Immature natural killer cell (primary cell): ENCODE data around the gene CNPY2. TPM values are rescaled to one million over a fixed set of nuclear protein-coding genes. Genes with fewer than 3 reads are reported as not detected.
"Not testable (repeated sequence)": the region's sequence is repeated elsewhere in the genome, so short reads cannot be mapped to it uniquely, and the experiment has no call there.

Experiments used
- DNase-seq, 3 donors: peaks; one replicate each; pipeline ENCODE4 v3.0.0; 2022; ENCODE audit warnings: mixed read lengths in 1 of 3
- H3K27ac Mint-ChIP-seq, 6 donors: one replicate each; pipeline ENCODE4 v1.8.0; 2020; ENCODE audit warnings: mixed read lengths in 6 of 6, mild to moderate bottlenecking in 5 of 6, inconsistent platforms in 4 of 6, moderate library complexity in 3 of 6
- H3K27me3 Mint-ChIP-seq, 3 donors: one replicate each; pipeline ENCODE4 v1.8.0; 2020 to 2021; ENCODE audit warnings: low read depth in 3 of 3, mild to moderate bottlenecking in 3 of 3, mixed read lengths in 3 of 3, moderate library complexity in 3 of 3, inconsistent platforms in 1 of 3
- H3K36me3 Mint-ChIP-seq, 3 donors: one replicate each; pipeline ENCODE4 v1.8.0; 2020; ENCODE audit warnings: mixed read lengths in 3 of 3, inconsistent platforms in 2 of 3, mild to moderate bottlenecking in 2 of 3
- H3K4me1 Mint-ChIP-seq, 2 donors: one replicate each; pipeline ENCODE4 v1.8.0; 2020; ENCODE audit warnings: inconsistent platforms in 2 of 2, mild to moderate bottlenecking in 2 of 2, mixed read lengths in 2 of 2, moderate library complexity in 1 of 2
- H3K4me3 Mint-ChIP-seq, 5 donors: one replicate each; pipeline ENCODE4 v1.8.0; 2020; ENCODE audit warnings: mild to moderate bottlenecking in 5 of 5, mixed read lengths in 5 of 5, inconsistent platforms in 3 of 5, moderate library complexity in 3 of 5
- H3K9me3 Mint-ChIP-seq, 6 donors: one replicate each; pipeline ENCODE4 v1.8.0; 2020; ENCODE audit warnings: mild to moderate bottlenecking in 6 of 6, mixed read lengths in 6 of 6, inconsistent platforms in 4 of 6, moderate library complexity in 3 of 6
- polyA plus RNA-seq, 3 donors: library from polyadenylated mRNA; unstranded; fragments of 300-500 nt; fragmentation: Illumina TruSeq; gene quantifications; one replicate each; pipeline ENCODE4 v1.2.3, GENCODE V29; 2021

The CNPY2 gene
- polyA plus RNA-seq, 3 donors from 2014 or later: 201 to 232 (median 228) TPM

DNA sequence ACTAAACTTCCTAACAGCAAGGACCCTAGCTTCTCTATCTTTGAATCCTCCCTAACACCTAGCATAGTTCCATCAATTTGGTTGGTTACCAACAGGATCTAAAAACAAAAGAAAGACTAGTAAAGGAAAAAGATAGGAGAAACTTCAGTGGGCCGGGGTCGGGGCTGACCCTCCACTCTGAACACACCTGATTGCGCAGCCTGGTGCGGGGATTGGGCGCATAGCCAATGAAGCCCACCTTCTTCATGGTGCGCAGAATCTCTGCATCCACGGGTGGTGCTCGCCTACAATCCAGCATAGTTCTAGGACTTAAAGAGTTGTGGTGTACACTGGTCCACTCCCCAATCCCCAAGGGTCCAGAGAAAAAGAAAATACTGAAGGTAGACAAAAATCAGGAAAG, 10.3 kb upstream of the CNPY2 start:
- H3K36me3 Mint-ChIP-seq: peaks cover 30 to 52% (median 34%) of the 10 kb centered on the region in 3 donors
- no peak overlapping the region for H3K27ac Mint-ChIP-seq
- no peak overlapping the region for H3K4me3 Mint-ChIP-seq
- no peaks in the 10 kb centered on the region for H3K4me1 Mint-ChIP-seq
- H3K27me3 Mint-ChIP-seq: peaks cover 0 to 2% (median 0%) of the 10 kb centered on the region in 3 donors
- H3K9me3 Mint-ChIP-seq: no peaks in the 10 kb centered on the region
- no peak for DNase-seq

DNA sequence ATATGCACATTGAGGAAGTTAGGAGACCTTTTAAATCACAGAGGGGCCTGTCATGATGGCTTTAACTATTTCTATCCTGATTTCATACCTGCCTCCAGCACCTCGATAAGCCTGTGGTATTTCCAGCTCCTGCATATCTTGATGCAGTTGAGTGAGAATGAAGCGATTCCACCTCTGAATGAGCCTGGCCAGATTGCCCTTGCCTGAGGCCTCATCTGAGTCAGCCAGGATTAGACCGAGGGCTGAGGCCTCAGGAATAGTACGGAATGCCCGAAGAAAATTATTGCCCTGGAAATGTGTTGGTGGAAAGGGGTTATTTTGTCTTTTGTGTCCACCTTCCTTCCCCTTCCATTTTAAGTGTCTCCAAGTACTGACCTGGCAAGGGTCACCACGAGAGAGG, 8.4 kb upstream of the CNPY2 start:
- Mint-ChIP-seq H3K4me3 (no peak overlapping the region), H3K36me3 (peaks cover 34 to 59% (median 37%) of the 10 kb centered on the region in 3 donors), H3K9me3 (no peaks in the 10 kb centered on the region), H3K4me1 (no peaks in the 10 kb centered on the region), H3K27me3 (peaks cover 0 to 2% (median 0%) of the 10 kb centered on the region in 3 donors), H3K27ac (no peak overlapping the region)
- no peak for DNase-seq

- H3K27me3 Mint-ChIP-seq, DNase-seq, H3K4me1 Mint-ChIP-seq, H3K27ac Mint-ChIP-seq, H3K4me3 Mint-ChIP-seq, H3K9me3 Mint-ChIP-seq: not testable (repeated sequence)
- peaks cover 26 to 51% (median 27%) of the 10 kb centered on the region in 3 donors for H3K36me3 Mint-ChIP-seq
These were observed 5.8 kb upstream of the CNPY2 start for GRCh38 chr12:56321610-56322009.

DNA sequence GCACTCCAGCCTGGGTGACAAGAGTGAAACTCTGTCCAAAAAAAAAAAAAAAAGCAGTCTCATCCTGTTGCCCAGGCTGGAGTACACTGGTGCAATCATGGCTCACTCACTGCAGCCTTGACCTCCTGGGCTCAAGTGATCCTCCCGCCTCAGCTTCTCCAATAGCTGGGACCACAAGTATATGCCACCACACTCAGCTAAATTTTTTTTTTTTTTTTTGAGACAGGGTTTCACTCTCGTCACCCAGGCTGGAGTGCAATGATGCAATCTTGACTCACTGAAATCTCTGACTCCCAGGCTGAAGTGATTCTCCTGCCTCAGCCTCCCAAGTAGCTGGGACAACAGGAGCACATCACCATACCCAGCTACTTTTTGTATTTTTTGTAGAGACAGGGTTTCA, 5.2 kb upstream of the CNPY2 start:
- no peak overlapping the region for H3K4me3 Mint-ChIP-seq
- no peaks in the 10 kb centered on the region for H3K9me3 Mint-ChIP-seq
- H3K36me3 Mint-ChIP-seq: peaks cover 23 to 46% (median 26%) of the 10 kb centered on the region in 3 donors
- peaks cover 5 to 6% of the 10 kb centered on the region in 2 donors for H3K4me1 Mint-ChIP-seq
- no peak overlapping the region for H3K27ac Mint-ChIP-seq
- no peak for DNase-seq
- no peaks in the 10 kb centered on the region for H3K27me3 Mint-ChIP-seq

GRCh38 chr12:56317675-56318074, 1.9 kb upstream of the CNPY2 start:
- Mint-ChIP-seq H3K4me3 (no peak overlapping the region), H3K36me3 (peaks cover 4 to 17% (median 8%) of the 10 kb centered on the region in 3 donors), H3K27me3 (peaks cover 0 to 4% (median 0%) of the 10 kb centered on the region in 3 donors)

GRCh38 chr12:56315249-56315621, 553 bp downstream of the CNPY2 start:
- Mint-ChIP-seq H3K4me1 (peaks cover 20 to 24% of the 10 kb centered on the region in 2 donors), H3K27ac (peak overlapping the region; percentile 96 to 99 (median 98)), H3K9me3 (no peaks in the 10 kb centered on the region), H3K27me3 (peaks cover 0 to 4% (median 0%) of the 10 kb centered on the region in 3 donors), H3K36me3 (peaks cover 3 to 10% (median 4%) of the 10 kb centered on the region in 3 donors), H3K4me3 (peak overlapping the region; percentile 97 to 98 (median 98))
- DNase-seq: no peak

More at GRCh38 chr12:56317675-56318074, 1.9 kb upstream of the CNPY2 start:
- no peak for DNase-seq
- no peaks in the 10 kb centered on the region for H3K9me3 Mint-ChIP-seq
- no peak overlapping the region for H3K27ac Mint-ChIP-seq
- H3K4me1 Mint-ChIP-seq: peaks cover 20 to 24% of the 10 kb centered on the region in 2 donors

- Mint-ChIP-seq H3K9me3 (no peaks in the 10 kb centered on the region), H3K36me3 (peaks cover 4 to 10% (median 5%) of the 10 kb centered on the region in 3 donors), H3K27ac (no peak overlapping the region), H3K4me3 (no peak overlapping the region), H3K4me1 (peaks cover 15 to 18% of the 10 kb centered on the region in 2 donors), H3K27me3 (peaks cover 0 to 4% (median 0%) of the 10 kb centered on the region in 3 donors)
- no peak for DNase-seq
These were observed 4.8 kb downstream of the CNPY2 start for GRCh38 chr12:56311003-56311402.

GRCh38 chr12:56308714-56309113, 7.1 kb downstream of the CNPY2 start:
- H3K27ac Mint-ChIP-seq: no peak overlapping the region

GRCh38 chr12:56307221-56307965, 8.4 kb downstream of the CNPY2 start:
- no peak overlapping the region for H3K27ac Mint-ChIP-seq
- H3K4me1 Mint-ChIP-seq: peaks cover under 1 to 2% of the 10 kb centered on the region in 2 donors
- H3K36me3 Mint-ChIP-seq: peaks cover 4 to 10% (median 5%) of the 10 kb centered on the region in 3 donors
- no peak for DNase-seq
- no peak overlapping the region for H3K4me3 Mint-ChIP-seq
- H3K27me3 Mint-ChIP-seq: no peaks in the 10 kb centered on the region
- no peaks in the 10 kb centered on the region for H3K9me3 Mint-ChIP-seq

More at GRCh38 chr12:56308714-56309113, 7.1 kb downstream of the CNPY2 start:
- no peak for DNase-seq
- H3K9me3 Mint-ChIP-seq: no peaks in the 10 kb centered on the region
- H3K27me3 Mint-ChIP-seq: no peaks in the 10 kb centered on the region
- peaks cover 4 to 10% (median 5%) of the 10 kb centered on the region in 3 donors for H3K36me3 Mint-ChIP-seq
- no peak overlapping the region for H3K4me3 Mint-ChIP-seq
- no peaks in the 10 kb centered on the region for H3K4me1 Mint-ChIP-seq

DNA sequence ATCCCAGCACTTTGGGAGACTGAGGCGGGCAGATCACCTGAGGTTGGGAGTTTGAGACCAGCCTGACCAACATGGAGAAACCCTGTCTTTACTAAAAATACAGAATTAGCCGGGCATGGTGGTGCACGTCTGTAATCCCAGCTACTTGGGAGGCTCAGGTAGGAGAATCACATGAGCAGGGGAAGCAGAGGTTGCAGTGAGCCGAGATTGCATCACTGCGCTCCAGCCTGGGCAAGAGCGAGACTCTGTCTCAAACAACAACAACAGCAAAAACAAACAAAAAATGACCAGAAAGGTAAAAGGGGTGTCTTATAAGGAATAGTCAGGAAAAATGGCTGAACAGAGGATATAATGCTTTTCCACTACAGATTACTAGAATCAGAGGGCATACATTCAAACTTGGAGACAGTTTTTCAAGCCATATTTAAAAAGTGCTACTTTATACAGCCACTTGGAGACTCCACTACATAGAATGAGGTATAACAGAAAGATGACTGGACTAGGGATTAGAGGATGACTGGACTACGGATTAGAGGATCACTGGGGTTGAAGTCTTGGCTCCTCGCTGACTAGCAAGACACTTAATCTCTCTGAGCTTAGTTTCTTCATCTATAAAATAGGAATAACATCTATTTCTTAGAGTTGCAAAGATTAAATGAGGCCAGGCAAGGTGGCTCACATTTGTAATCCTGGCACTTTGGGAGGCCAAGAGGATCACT, 10.8 kb downstream of the CNPY2 start:
- no peak for DNase-seq
- H3K36me3 Mint-ChIP-seq: peaks cover 3 to 8% (median 4%) of the 10 kb centered on the region in 3 donors
- H3K4me3 Mint-ChIP-seq: no peak overlapping the region
- peak overlapping the region in 1 of 6 donors; percentile 13 for H3K27ac Mint-ChIP-seq
- H3K9me3 Mint-ChIP-seq: no peaks in the 10 kb centered on the region
- H3K27me3 Mint-ChIP-seq: peaks cover 0 to 3% (median 1%) of the 10 kb centered on the region in 3 donors
- peaks cover 15 to 25% of the 10 kb centered on the region in 2 donors for H3K4me1 Mint-ChIP-seq

DNA sequence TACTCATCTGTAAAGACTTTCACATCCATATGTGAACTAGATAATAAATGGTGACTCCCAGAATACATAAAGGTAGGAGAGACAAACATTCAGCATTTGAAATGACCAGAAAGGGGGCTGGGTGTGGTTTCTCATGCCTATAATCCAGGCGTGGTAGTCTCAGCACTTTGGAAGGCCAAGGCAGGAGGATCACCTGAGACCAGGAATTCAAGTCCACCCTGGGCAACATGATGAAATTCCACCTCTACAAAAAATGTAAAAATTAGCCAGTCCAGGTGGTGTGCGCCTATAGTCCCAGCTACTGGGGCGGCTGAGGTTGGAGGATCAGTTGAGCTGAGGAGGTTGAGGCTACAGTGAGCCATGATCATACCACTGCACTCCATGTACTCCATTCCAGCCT, 11.5 kb downstream of the CNPY2 start:
- Mint-ChIP-seq H3K4me3 (no peak overlapping the region), H3K36me3 (peaks cover 0 to 6% (median 4%) of the 10 kb centered on the region in 3 donors), H3K27me3 (peaks cover 0 to 3% (median 2%) of the 10 kb centered on the region in 3 donors), H3K27ac (no peak overlapping the region), H3K9me3 (no peaks in the 10 kb centered on the region), H3K4me1 (peaks cover 21 to 32% of the 10 kb centered on the region in 2 donors)
- no peak for DNase-seq

DNA sequence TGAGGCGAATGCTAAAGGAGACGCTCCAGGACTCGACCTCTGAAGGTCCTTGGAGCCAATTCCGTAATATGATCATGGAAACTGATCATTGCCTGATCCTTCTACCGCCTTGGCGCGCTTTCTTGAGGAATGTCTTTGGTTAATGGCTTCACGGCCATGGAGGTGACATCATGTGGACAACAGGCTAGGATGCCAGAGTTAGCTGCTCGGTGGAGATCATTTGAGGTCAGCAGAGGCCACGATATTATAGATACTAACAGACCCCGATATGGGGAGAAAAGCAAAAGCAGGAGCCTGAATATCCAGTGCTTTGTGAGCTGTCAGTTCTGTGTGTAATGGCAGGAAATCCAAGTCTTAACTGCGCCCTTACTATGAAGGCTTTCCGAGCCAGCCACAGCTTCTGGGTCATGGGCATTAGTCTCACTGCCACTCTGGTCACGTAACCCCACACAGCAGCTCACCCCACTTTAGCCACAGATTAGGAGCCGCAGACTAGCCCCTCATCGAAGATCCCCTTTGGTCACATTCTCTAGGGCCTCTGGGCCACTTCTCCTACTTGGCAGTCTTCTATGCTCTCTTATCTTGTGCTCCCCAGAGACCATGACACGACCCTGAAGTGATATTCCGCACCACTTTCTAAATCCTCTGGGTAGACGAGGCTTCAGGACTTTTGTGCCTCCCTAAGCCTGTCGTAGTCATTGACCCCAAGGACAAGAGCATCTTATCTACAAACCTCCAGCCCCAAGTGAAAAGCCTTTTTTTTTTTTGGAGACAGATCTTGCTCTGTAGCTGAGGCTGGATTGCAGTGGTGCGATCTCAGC, 14.9 kb downstream of the CNPY2 start:
- no peak for DNase-seq
- Mint-ChIP-seq H3K27ac (peak overlapping the region; percentile 98 to 99 (median 98)), H3K27me3 (peaks cover 0 to 3% (median 2%) of the 10 kb centered on the region in 3 donors), H3K4me1 (peaks cover 48 to 65% of the 10 kb centered on the region in 2 donors), H3K9me3 (no peaks in the 10 kb centered on the region), H3K4me3 (peak overlapping the region; percentile 94 to 96 (median 94)), H3K36me3 (no peaks in the 10 kb centered on the region)

- peaks cover 48 to 65% of the 10 kb centered on the region in 2 donors for H3K4me1 Mint-ChIP-seq
- peak within 1 kb of the TSS; percentile 94 to 96 (median 94) for H3K4me3 Mint-ChIP-seq
These were observed 15.7 kb downstream of the CNPY2 start, which contains the start of gene CS for GRCh38 chr12:56299853-56300643. TSS of gene CS (minus strand) at chr12:56300330. CDS start at chr12:56300201, 129 bp downstream.

More at GRCh38 chr12:56299853-56300643, 15.7 kb downstream of the CNPY2 start, which contains the start of gene CS:
- Mint-ChIP-seq H3K27ac (peak within 1 kb of the TSS; percentile 98 to 99 (median 98)), H3K27me3 (peaks cover 0 to 3% (median 2%) of the 10 kb centered on the region in 3 donors), H3K36me3 (no peaks in the 10 kb centered on the region), H3K9me3 (no peaks in the 10 kb centered on the region)
- peak; percentile 99 for DNase-seq
